GM11168 (cell line): ENCODE measurements around the gene RPL29.

Experiments
- in situ Hi-C: fragments of 300-500 bp; cut with MboI; formaldehyde crosslinking; loops from one replicate; pipeline ENCODE4 v1.12.0; 2022; ENCODE audit warnings: low sequenced_read_pairs; ENCODE audit not compliant: unreplicated experiment

Gene RPL29

DNA sequence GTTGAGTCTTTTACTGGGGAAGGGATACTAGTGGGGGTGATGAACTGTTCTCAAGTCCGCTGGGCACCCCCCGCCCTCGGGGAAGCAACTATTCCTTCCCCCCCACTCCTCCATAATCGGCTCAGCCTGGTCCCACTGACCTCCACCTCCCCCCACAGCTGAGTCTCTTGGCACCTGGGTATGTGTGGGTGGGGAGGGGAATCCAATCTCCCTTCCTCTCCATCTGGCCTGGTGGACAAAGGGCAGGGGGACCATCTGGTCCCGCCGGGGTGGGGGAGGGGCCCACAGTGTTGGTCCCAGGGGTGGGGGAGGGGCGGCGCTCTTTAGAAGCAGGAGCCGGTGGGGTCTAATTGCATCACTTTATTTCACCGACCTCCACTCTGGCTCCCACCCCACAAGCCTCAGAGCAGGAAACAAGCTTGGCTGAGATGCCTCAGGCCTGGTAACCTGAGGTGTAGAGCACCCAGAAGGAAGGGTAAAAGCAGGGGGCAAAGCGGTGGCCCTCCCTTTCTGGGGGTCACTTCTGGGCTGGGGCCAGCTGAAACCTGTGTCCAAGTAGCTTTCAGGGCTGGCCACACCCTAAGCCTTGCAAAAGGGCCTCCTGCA, 27.4 kb downstream of the RPL29 start:
- in situ Hi-C loops: no loop called here

DNA sequence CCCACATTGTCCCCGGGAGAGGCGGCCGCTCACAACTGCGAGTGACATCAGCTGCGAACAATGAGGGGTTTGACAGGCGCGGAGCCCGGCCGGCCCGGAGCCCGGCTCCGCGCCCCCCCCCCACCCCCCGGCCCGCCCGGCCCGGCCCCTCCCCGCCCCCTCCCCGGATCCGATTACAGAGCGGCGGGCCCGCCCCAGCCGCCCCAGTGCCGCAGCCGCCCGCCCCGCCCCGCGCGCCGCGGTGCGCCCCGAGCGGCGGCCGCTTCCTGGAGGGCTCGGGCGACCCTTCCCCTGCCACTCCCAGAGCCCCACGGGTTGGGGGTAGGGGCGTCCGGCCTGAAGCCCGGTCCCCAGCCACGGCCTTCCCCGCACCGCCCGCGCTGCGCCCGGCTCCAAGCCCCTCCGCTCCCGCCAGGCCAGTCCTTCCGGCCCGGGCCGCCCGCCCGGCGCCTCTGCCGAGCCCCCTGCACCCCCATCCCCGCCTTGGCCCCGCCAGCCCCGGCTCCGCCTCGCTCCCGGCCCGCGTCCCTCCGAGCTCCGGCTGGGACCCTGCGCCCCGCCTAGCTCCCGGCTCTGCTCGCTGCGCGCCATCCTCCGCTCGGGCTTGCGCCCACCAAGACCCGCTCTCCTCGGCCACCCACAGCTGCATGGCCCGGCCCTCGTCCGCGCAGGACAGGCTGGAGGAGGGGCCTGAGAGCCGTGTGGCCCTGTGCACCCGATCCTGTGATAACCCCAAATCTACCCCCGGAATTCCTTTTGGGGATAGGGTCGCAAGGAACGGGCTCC, 28.1 kb downstream of the RPL29 start, which contains the start of gene PCBP4:
Gene PCBP4 (minus strand): TSS at position 71 of the 786 bp plus-strand sequence. CDS start 6,214 bp downstream, outside the sequence.
- in situ Hi-C loops: no loop called here

DNA sequence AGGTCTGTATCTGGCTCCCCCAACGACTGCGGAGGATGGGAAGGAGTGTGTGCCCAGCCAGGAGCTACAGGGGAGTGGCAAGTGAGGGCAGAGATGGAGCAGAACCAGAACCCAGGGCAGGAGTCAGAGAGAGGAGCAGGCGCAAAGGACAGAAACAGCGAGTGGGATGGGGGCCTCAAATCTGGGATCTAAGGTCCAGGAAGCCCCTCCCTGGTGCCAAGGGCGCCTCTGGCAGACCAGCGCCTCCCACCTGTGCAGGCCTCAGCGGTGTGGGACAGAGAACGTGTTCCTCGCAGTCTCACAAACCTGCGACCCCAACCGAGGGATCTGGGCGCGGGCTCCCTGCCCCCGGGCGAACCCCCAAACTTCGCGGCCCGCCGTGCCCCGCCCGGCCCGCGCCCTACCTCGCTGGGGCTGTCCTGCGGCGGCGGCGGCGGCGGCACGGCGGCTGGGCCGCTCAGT, 28.7 kb downstream of the RPL29 start:
- in situ Hi-C loops: no loop called here

GRCh38 chr3:51966486-51966885, 29.2 kb downstream of the RPL29 start:
- in situ Hi-C loops: no loop called here

- in situ Hi-C loops: no loop called here
Observed at GRCh38 chr3:51966016-51966415, 29.7 kb downstream of the RPL29 start.

GRCh38 chr3:51964521-51964920, 31.2 kb downstream of the RPL29 start:
- in situ Hi-C loops: no loop called here

DNA sequence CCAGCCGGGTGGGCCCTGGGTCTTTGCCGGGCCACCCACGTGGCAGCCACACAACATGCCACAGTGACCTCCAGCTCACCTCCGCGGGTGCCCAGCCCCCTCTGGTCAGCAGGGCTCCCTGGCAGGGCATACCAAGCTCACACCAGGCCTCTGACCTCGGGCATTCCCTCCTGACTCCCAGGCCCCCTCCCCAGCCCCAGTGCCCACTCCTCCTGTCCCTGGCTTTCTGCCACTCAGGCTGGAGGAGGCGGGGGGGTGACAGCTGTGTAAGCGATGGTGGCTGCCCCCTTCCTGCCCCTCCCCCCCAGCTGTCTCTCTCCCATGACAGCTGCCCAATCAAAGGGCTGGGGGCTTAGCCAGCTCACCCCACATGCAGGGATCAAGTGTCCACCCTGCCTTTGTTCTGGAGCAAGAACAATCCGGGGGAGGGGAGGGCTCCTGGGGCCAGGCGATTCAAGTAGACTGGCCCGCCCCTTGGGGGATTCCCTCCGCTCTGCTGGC, 31.7 kb downstream of the RPL29 start:
- in situ Hi-C loops: no loop called here

GRCh38 chr3:51962854-51963530, 32.7 kb downstream of the RPL29 start:
- in situ Hi-C loops: no loop called here

- in situ Hi-C loops: no loop called here
Observed at GRCh38 chr3:51961602-51962569, 33.8 kb downstream of the RPL29 start.

- in situ Hi-C loops: no loop called here
Observed at GRCh38 chr3:51961011-51961410, 34.7 kb downstream of the RPL29 start.

GRCh38 chr3:51960386-51960785, 35.3 kb downstream of the RPL29 start:
- in situ Hi-C loops: no loop called here

DNA sequence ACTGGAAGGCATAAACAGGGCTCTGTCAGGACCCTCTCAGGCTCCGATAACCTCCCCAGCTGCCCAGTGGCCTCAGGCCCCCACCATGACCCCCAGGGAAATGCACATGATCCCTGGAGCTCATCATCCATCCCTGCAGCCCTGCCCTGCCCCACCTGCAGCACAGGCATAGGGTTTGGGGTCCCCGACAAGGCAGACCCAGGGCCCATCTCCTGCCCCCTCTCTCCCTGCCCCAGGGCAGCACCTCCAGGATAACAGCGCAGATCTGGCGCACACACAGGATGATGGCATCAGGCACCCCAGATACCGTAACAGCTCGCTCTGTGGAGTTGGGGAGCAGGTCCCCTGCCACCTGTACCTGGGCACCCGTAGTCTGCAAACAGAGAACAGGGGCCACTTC, 36.0 kb downstream of the RPL29 start:
- in situ Hi-C loops: no loop called here

- in situ Hi-C loops: no loop called here
Observed at GRCh38 chr3:51958603-51959521, 36.8 kb downstream of the RPL29 start.

DNA sequence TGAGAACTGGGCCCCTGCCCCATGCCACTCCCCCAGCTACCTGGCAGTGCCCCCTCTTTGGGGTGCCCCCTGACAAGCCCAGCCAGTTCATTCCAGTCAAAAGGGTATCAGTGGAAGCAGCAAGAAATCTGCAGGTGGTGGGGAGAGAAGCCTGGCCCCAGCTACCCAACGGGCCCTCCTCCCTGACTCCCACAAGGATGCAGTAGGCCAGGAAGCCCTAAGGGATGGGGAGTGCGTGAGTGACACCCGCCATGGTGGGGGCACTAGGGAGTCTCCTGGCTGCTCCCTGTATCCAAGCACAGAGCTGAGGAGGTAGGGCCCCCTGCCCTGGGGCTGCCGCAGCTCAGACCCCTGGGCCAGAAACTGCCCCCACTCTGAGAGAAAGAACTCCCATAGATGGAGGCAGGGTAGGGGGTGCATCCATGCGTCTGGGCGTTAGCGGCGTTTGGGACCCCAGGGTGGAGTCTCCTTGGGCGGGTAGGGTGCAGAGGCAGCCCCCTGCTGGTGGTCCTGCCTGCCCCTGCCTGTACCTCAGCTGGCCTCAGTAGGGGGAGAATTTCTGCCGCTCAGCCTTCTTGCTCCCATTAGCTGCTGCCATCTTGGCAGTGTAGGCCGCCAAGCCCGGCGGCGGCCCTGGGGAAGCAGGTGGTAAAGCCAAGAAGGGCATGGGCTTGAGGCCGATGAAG, 38.0 kb downstream of the RPL29 start:
- in situ Hi-C loops: no loop called here

GRCh38 chr3:51955893-51956770, 39.6 kb downstream of the RPL29 start:
- in situ Hi-C loops: no loop called here

GRCh38 chr3:51955175-51955892, 40.4 kb downstream of the RPL29 start, which contains the start of gene GPR62:
TSS of gene GPR62 (plus strand) at chr3:51955381. CDS start at chr3:51955653, 272 bp downstream.
- in situ Hi-C loops: no loop called here

- in situ Hi-C loops: no loop called here
Observed at GRCh38 chr3:51954713-51955112, 41.0 kb downstream of the RPL29 start.
